HepG2 (cell line): ENCODE measurements around the gene FBXO39. TPM values are rescaled to one million over a fixed set of nuclear protein-coding genes. Genes with fewer than 3 reads are reported as not detected.

ENCODE experiments used
- ATF1 ChIP-seq: IDR thresholded peaks from 2 replicates; pipeline ENCODE4 v1.6.1; 2016; ENCODE audit warnings: mild to moderate bottlenecking, control low read depth
- CREM ChIP-seq, 2 experiments: sonication (generic) in 1 of 2; formaldehyde crosslinking in 1 of 2; IDR thresholded peaks; 2 replicates each; pipeline versions ENCODE4 v1.4.0 to v1.6.1; 2016 to 2020; ENCODE audit warnings: antibody characterized with exemption in 1 of 2, mild to moderate bottlenecking in 1 of 2, missing genetic modification reagents in 1 of 2
- DZIP1 ChIP-seq: sonication (generic); formaldehyde crosslinking; IDR thresholded peaks from 2 replicates; pipeline ENCODE4 v1.5.0; 2020; ENCODE audit warnings: mild to moderate bottlenecking, missing genetic modification reagents
- FOXJ3 ChIP-seq: sonication (generic); formaldehyde crosslinking; IDR thresholded peaks from 2 replicates; pipeline ENCODE4 v1.4.0; 2020; ENCODE audit warnings: missing genetic modification reagents, mild to moderate bottlenecking, borderline replicate concordance
- FOXK2 ChIP-seq: fragments of 450-650 bp; IDR thresholded peaks from 2 replicates; pipeline ENCODE4 v1.6.1; 2016
- GABPB1 ChIP-seq: IDR thresholded peaks from 2 replicates; pipeline ENCODE4 v1.6.1; 2016; ENCODE audit warnings: mild to moderate bottlenecking, missing genetic modification reagents, moderate library complexity, missing compliant biosample characterization
- HINFP ChIP-seq: sonication (generic); formaldehyde crosslinking; IDR thresholded peaks from 2 replicates; pipeline ENCODE4 v1.4.0; 2020; ENCODE audit warnings: low read depth, mild to moderate bottlenecking, missing genetic modification reagents
- IRF1 ChIP-seq: sonication (generic); formaldehyde crosslinking; IDR thresholded peaks from 2 replicates; pipeline ENCODE4 v1.4.0; 2020; ENCODE audit warnings: low read depth, mild to moderate bottlenecking, missing genetic modification reagents
- KDM6A ChIP-seq: IDR thresholded peaks from 2 replicates; pipeline ENCODE4 v1.6.1; 2016; ENCODE audit warnings: low read depth
- PCBP1 ChIP-seq: fragments of 200-400 bp; formaldehyde crosslinking; IDR thresholded peaks from 2 replicates; pipeline ENCODE4 v1.6.1; 2017; ENCODE audit warnings: mild to moderate bottlenecking, low read depth, low read length, borderline replicate concordance
- PHF8 ChIP-seq: sonication (generic); formaldehyde crosslinking; IDR thresholded peaks from 2 replicates; pipeline ENCODE4 v1.5.0; 2020; ENCODE audit warnings: missing genetic modification reagents
- PPARG ChIP-seq: conservative IDR thresholded peaks from 2 replicates; pipeline ENCODE4 v1.6.1; 2016; ENCODE audit warnings: missing biosample characterization, missing genetic modification reagents
- RELA ChIP-seq: sonication (generic); formaldehyde crosslinking; IDR thresholded peaks from 2 replicates; pipeline ENCODE4 v1.4.0; 2020; ENCODE audit warnings: missing genetic modification reagents
- SOX5 ChIP-seq: IDR thresholded peaks from 2 replicates; pipeline ENCODE4 v1.6.1; 2016; ENCODE audit warnings: borderline replicate concordance
- TERF1 ChIP-seq: sonication (generic); formaldehyde crosslinking; IDR thresholded peaks from 2 replicates; pipeline ENCODE4 v1.8.0; 2022; ENCODE audit warnings: mild to moderate bottlenecking, missing genetic modification reagents, moderate library complexity
- ZBTB20 ChIP-seq: sonication (generic); formaldehyde crosslinking; IDR thresholded peaks from 2 replicates; pipeline ENCODE4 v1.8.1; 2023; ENCODE audit warnings: missing genetic modification reagents, low read depth, mild to moderate bottlenecking, borderline replicate concordance
- ZMYM4 ChIP-seq: sonication (generic); formaldehyde crosslinking; IDR thresholded peaks from 2 replicates; pipeline ENCODE4 v1.8.1; 2023; ENCODE audit warnings: mild to moderate bottlenecking, missing genetic modification reagents
- ZNF33A ChIP-seq: sonication (generic); formaldehyde crosslinking; IDR thresholded peaks from 2 replicates; pipeline ENCODE4 v1.5.1; 2020; ENCODE audit warnings: missing genetic modification reagents, mild to moderate bottlenecking, moderate library complexity, borderline replicate concordance
- ZNF451 ChIP-seq: sonication (generic); formaldehyde crosslinking; IDR thresholded peaks from 2 replicates; pipeline ENCODE4 v1.5.0; 2020; ENCODE audit warnings: mild to moderate bottlenecking, missing genetic modification reagents
- ZNF749 ChIP-seq: sonication (generic); formaldehyde crosslinking; IDR thresholded peaks from 2 replicates; pipeline ENCODE4 v1.8.0; 2022; ENCODE audit warnings: mild to moderate bottlenecking, missing genetic modification reagents, moderate library complexity, borderline replicate concordance
- polyA plus RNA-seq, 8 experiments: library from polyadenylated mRNA; depleted of rRNA in 3 of 8; stranded (reverse) in 7 of 8; unstranded in 1 of 8; fragments of >200 nt; fragmentation: Illumina TruSeq in 4 of 8; extraction: Trizol in 4 of 8; gene quantifications; 2 replicates each; pipeline versions ENCODE4 v1.2.1 to v1.2.3, GENCODE V29; 2011 to 2016; ENCODE audit warnings: low read depth in 4 of 8, missing spikeins in 1 of 8, mixed read lengths in 1 of 8; ENCODE audit not compliant: insufficient read depth in 1 of 8
- total RNA-seq, 5 experiments: library from RNA; depleted of rRNA; stranded (reverse); fragments of >200 nt; fragmentation: Illumina TruSeq; extraction: Trizol; gene quantifications; 2 replicates each; pipeline ENCODE4 v1.2.3, GENCODE V29; 2016; ENCODE audit warnings: low read depth in 1 of 5
- TF ChIP-seq, protein P1 (sequence below): IDR thresholded peaks from 2 replicates; pipeline ENCODE4 v1.6.1; 2016; ENCODE audit warnings: missing genetic modification reagents, missing compliant biosample characterization

Gene FBXO39
- total and polyA plus RNA-seq, 2 of the 13 experiments (the other 11 are each of a cell fraction or from before 2014, with no cell fraction given): 0.09 TPM; not detected in 1

DNA sequence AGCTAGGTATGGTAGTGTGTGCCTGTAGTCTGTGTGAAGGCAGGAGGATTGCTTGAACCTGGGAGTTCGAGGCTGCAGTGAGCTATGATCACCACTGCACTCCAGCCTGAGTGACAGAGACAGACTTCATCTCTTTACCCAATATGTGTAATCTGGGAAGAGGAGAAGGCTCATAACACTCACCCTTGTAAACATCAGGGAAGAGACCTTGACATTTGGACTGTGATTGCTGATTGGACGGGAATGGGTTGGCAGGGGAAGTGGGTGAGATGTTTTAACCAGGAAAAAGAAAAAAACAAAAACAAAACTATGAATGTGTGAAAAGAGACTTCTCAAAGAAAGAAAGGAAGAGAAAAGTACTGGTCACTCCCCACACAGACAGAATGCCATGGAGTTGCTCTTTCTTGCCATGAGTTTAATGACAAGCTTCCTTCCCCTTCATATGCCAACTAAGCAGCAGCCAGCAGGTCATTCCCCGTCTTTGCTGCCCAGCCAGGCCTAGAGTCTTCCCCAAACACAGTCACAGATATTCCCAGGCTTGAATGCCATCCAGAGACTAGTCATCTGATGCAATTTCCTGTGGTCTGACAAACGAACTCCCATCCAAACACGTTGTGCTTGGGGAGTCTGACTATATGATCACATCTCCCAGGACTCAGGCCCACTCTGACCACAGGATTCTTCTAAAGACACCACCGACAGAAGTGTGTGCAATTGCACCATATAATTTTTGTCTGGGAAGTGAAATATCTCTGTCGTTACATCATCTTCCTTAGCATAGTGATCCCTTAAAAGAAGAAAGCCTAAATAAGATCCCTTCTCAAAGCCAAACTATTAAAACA, 23.7 kb upstream of the FBXO39 start (continued):
- TF ChIP-seq HINFP (CRISPR knock-in tag): no peak
- peak; percentile 54; the same call in 1 of the 2 replicates for TF ChIP-seq ZMYM4 (CRISPR knock-in tag)
- TF ChIP-seq PHF8 (CRISPR knock-in tag): no peak
- TF ChIP-seq ZNF33A (CRISPR knock-in tag): 0 out of 2 replicates have a peak, but pooled peaks have one; percentile 48
- no peak for TF ChIP-seq RELA (CRISPR knock-in tag)
- TF ChIP-seq TERF1 (CRISPR knock-in tag): no peak
- TF ChIP-seq FOXK2: peak; percentile 54; the same call in 1 of the 2 replicates
- TF ChIP-seq IRF1 (CRISPR knock-in tag): 0 out of 2 replicates have a peak, but pooled peaks have one; percentile 26
- TF ChIP-seq SOX5: peak; percentile 43
- peak; percentile 72 for TF ChIP-seq PPARG (CRISPR knock-in tag)
- TF ChIP-seq ZNF749 (CRISPR knock-in tag): peak; percentile 58; the same call in 1 of the 2 replicates
- TF ChIP-seq ZBTB20 (CRISPR knock-in tag): 0 out of 2 replicates have a peak, but pooled peaks have one; percentile 43
- peak; percentile 48 for TF ChIP-seq KDM6A (CRISPR knock-in tag)
- TF ChIP-seq GABPB1: peak; percentile 79
- no peak for TF ChIP-seq ZNF451 (CRISPR knock-in tag)
- TF ChIP-seq ATF1 (CRISPR knock-in tag): peak; percentile 31; the same call in 1 of the 2 replicates
- TF ChIP-seq DZIP1: no peak
- 0 out of 2 replicates have a peak, but pooled peaks have one; percentile 19 for TF ChIP-seq CREM (IDR thresholded peaks at IDR 0.05)
- TF ChIP-seq CREM (CRISPR knock-in tag; IDR thresholded peaks at IDR 0.05): no peak
- TF ChIP-seq PCBP1: no peak
- TF ChIP-seq, protein P1, sequence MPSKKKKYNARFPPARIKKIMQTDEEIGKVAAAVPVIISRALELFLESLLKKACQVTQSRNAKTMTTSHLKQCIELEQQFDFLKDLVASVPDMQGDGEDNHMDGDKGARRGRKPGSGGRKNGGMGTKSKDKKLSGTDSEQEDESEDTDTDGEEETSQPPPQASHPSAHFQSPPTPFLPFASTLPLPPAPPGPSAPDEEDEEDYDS (CRISPR knock-in tag): peak; percentile 54
- TF ChIP-seq FOXJ3 (CRISPR knock-in tag): no peak
